Endothelial cell (in vitro differentiated cells): ENCODE data around the gene CHST8. TPM values are rescaled to one million over a fixed set of nuclear protein-coding genes. Genes with fewer than 3 reads are reported as not detected.

ENCODE experiments used
- DNase-seq: peaks from one replicate; pipeline ENCODE4 v3.0.0; 2021; ENCODE audit warnings: low spot score
- H3K27ac Mint-ChIP-seq: one replicate; pipeline ENCODE4 v1.8.0; 2021; ENCODE audit warnings: mixed read lengths, inconsistent platforms; ENCODE audit not compliant: unreplicated experiment
- H3K27me3 Mint-ChIP-seq: one replicate; pipeline ENCODE4 v1.8.0; 2021; ENCODE audit warnings: mild to moderate bottlenecking, moderate library complexity, mixed read lengths, inconsistent platforms; ENCODE audit not compliant: unreplicated experiment
- H3K36me3 Mint-ChIP-seq: one replicate; pipeline ENCODE4 v1.8.0; 2021; ENCODE audit warnings: mild to moderate bottlenecking, low read depth, mixed read lengths, inconsistent platforms; ENCODE audit not compliant: unreplicated experiment
- H3K4me1 Mint-ChIP-seq: one replicate; pipeline ENCODE4 v1.8.0; 2021; ENCODE audit warnings: mild to moderate bottlenecking, mixed read lengths, inconsistent platforms; ENCODE audit not compliant: unreplicated experiment
- H3K4me3 Mint-ChIP-seq: one replicate; pipeline ENCODE4 v1.8.0; 2021; ENCODE audit warnings: mild to moderate bottlenecking, mixed read lengths, inconsistent platforms; ENCODE audit not compliant: unreplicated experiment
- H3K9me3 Mint-ChIP-seq: one replicate; pipeline ENCODE4 v1.8.0; 2021; ENCODE audit warnings: mixed read lengths, inconsistent platforms; ENCODE audit not compliant: unreplicated experiment
- CTCF ChIP-seq: fragments of 200-600 bp; sonication (generic); IDR thresholded peaks from one replicate; pipeline ENCODE4 v1.5.0; 2021; ENCODE audit warnings: antibody characterized with exemption; ENCODE audit not compliant: unreplicated experiment
- total RNA-seq: library from RNA; stranded (reverse); fragmentation: NEBNext Ultra II Directional; extraction: Animal tissue kit (Norgen Biotek cat#: 25700); gene quantifications from one replicate; pipeline ENCODE4 v1.2.1, GENCODE V29; 2021; ENCODE audit not compliant: unreplicated experiment

CHST8 gene
- total RNA-seq, 1 donor from 2014 or later: 0.54 TPM

GRCh38 chr19:33773704-33774624 lies 152.2 kb downstream of the CHST8 start:
- DNase-seq: no peak
- peaks cover 4% of the 10 kb centered on the region for H3K36me3 Mint-ChIP-seq
- H3K4me1 Mint-ChIP-seq: peaks cover 11% of the 10 kb centered on the region
- no peak for TF ChIP-seq CTCF
- H3K27me3 Mint-ChIP-seq: peaks cover 14% of the 10 kb centered on the region
- no peaks in the 10 kb centered on the region for H3K9me3 Mint-ChIP-seq
- H3K4me3 Mint-ChIP-seq: no peak overlapping the region
- no peak overlapping the region for H3K27ac Mint-ChIP-seq

- no peaks in the 10 kb centered on the region for H3K9me3 Mint-ChIP-seq
- no peak for TF ChIP-seq CTCF
- H3K4me3 Mint-ChIP-seq: no peak overlapping the region
- peaks cover 13% of the 10 kb centered on the region for H3K4me1 Mint-ChIP-seq
- H3K27ac Mint-ChIP-seq: no peak overlapping the region
- no peak for DNase-seq
- H3K36me3 Mint-ChIP-seq: peaks cover 4% of the 10 kb centered on the region
- peaks cover 16% of the 10 kb centered on the region for H3K27me3 Mint-ChIP-seq
Measured at GRCh38 chr19:33774751-33775150, 153.0 kb downstream of the CHST8 start.

- TF ChIP-seq CTCF: no peak
- H3K4me3 Mint-ChIP-seq: no peak overlapping the region
- no peak for DNase-seq
- peaks cover 19% of the 10 kb centered on the region for H3K27me3 Mint-ChIP-seq
- peaks cover 4% of the 10 kb centered on the region for H3K36me3 Mint-ChIP-seq
- no peaks in the 10 kb centered on the region for H3K9me3 Mint-ChIP-seq
- peaks cover 13% of the 10 kb centered on the region for H3K4me1 Mint-ChIP-seq
- no peak overlapping the region for H3K27ac Mint-ChIP-seq
Measured at GRCh38 chr19:33775731-33776487, 154.2 kb downstream of the CHST8 start.

- DNase-seq: no peak
- Mint-ChIP-seq H3K4me3 (no peak overlapping the region), H3K27ac (no peak overlapping the region), H3K36me3 (peaks cover 4% of the 10 kb centered on the region), H3K9me3 (no peaks in the 10 kb centered on the region), H3K4me1 (peaks cover 13% of the 10 kb centered on the region), H3K27me3 (peaks cover 19% of the 10 kb centered on the region)
- no peak for TF ChIP-seq CTCF
Measured at GRCh38 chr19:33777351-33777750, 155.6 kb downstream of the CHST8 start.

- H3K27ac Mint-ChIP-seq: no peak overlapping the region
- no peaks in the 10 kb centered on the region for H3K9me3 Mint-ChIP-seq
- no peak for DNase-seq
- no peak overlapping the region for H3K4me3 Mint-ChIP-seq
- H3K4me1 Mint-ChIP-seq: peaks cover 13% of the 10 kb centered on the region
- no peak for TF ChIP-seq CTCF
- H3K27me3 Mint-ChIP-seq: peaks cover 21% of the 10 kb centered on the region
- peaks cover 4% of the 10 kb centered on the region for H3K36me3 Mint-ChIP-seq
Measured at GRCh38 chr19:33777753-33778088, 156.0 kb downstream of the CHST8 start.
